CD4-positive, alpha-beta T cell treated with Interleukin-17A for 1 hour (primary cell): ENCODE measurements around the gene MSL3.
A peak's percentile ranks its signal among the peaks of the same experiment; 100 is the strongest.

ENCODE experiments used
- DNase-seq: peaks from one replicate; pipeline ENCODE4 v3.0.0-alpha.2; 2020

MSL3 gene, protein sequence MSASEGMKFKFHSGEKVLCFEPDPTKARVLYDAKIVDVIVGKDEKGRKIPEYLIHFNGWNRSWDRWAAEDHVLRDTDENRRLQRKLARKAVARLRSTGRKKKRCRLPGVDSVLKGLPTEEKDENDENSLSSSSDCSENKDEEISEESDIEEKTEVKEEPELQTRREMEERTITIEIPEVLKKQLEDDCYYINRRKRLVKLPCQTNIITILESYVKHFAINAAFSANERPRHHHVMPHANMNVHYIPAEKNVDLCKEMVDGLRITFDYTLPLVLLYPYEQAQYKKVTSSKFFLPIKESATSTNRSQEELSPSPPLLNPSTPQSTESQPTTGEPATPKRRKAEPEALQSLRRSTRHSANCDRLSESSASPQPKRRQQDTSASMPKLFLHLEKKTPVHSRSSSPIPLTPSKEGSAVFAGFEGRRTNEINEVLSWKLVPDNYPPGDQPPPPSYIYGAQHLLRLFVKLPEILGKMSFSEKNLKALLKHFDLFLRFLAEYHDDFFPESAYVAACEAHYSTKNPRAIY

GRCh38 chrX:11757719-11758399, at the start of gene MSL3:
Gene MSL3, plus strand, starts transcription at chrX:11758237. Its CDS starts 27 bp downstream, at chrX:11758264.
- no peak for DNase-seq

DNA sequence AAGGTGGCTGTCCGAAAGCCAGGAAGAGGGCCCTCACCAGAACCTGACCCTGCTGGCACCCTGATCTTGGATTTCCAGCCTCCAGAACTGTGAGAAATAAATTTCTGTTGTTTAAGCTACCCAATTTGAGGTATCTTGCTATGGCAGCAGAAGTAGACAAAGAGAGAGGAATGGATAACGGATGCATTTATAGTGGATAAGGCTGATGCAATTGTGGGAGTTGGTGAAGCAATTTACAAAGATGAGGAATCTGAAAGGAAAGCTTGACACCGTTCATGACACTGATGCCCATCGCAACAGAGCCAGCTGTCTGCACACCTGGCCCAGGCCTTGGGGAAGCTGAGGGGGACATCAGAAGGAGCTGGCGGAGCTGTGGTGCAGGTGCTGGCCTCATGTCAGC, 35.7 kb upstream of the MSL3 start:
- DNase-seq: no peak

- DNase-seq: peak; percentile 31
These were observed 33.7 kb upstream of the MSL3 start for GRCh38 chrX:11724122-11725017.

DNA sequence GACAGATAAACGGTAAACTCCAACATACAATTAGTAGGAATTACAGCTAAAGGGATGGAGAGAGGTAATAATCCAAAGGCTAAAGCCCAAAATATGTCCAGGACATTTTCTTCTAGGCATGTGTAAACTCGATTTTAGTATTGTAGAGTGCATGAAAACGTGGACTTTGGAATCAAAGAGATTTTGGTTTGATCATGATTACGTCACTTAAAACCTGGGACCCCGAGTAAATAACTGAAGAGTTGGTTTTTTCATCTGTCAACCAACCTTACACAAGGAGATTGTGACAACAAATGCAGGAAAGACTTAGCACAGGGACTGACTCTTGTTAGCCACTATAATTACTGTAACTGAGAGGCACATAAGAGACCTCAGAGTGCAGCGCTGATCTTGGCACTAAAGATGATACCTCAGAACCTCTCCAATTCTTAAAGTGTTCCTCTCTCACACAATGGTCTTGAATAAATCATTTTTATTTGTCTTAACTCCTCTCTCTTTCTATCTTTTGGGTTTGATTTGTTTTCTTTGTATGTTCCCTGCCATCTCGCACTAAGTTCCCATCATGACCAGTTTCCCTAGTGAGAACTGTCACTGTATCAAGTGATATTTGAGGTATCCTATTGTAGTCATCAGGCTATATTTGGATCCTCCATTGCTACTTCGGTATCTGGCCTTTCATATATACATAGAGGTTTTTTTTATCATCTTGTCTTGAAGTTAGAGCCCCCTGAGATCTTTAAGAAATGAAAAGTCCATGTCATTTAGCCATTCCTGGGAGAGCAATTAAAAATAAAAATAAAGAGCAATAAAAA, 32.2 kb upstream of the MSL3 start:
- no peak for DNase-seq

- DNase-seq: no peak
These were observed 29.5 kb upstream of the MSL3 start for GRCh38 chrX:11728556-11728955.

GRCh38 chrX:11733614-11734013, 24.4 kb upstream of the MSL3 start:
- DNase-seq: no peak

GRCh38 chrX:11739776-11740175, 18.3 kb upstream of the MSL3 start:
- no peak for DNase-seq

DNA sequence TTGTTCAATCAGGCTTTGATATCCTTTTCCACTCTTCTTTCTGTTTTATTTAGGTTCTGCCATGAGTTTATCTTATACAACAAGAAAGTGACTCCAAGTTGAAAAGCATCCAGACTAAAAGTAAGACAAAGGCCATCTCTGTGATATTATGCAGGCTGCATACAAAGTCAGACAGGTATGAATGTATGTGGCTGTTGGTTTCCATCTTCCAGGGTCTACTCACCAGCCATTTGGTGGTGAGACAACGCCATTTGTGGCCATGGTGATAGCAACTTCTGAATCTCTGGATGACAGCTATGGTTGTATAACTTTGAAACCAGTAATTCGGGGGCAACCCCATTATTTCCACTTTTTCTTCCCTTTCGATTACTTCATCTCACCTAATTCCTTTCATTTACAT, 17.2 kb upstream of the MSL3 start:
- no peak for DNase-seq

DNA sequence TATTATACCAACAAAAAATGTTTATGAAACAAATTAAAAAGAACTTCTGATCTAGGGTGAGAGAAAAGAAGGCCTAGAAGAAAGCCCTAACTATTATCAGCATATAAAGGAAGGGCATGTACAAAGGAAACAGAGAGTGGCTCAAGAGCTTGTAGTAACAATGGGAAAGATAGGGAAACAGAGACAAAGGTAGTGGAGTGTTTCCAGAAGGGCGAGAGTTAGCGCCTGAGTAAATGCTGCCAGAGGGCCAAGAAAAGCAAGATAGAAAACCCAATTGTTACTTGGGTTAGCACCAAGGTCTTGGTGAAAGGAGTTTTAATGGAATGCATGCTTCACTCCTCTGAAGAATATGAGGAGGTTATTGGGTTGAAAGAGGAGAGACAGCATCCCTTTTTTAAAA, 16.5 kb upstream of the MSL3 start:
- no peak for DNase-seq

DNA sequence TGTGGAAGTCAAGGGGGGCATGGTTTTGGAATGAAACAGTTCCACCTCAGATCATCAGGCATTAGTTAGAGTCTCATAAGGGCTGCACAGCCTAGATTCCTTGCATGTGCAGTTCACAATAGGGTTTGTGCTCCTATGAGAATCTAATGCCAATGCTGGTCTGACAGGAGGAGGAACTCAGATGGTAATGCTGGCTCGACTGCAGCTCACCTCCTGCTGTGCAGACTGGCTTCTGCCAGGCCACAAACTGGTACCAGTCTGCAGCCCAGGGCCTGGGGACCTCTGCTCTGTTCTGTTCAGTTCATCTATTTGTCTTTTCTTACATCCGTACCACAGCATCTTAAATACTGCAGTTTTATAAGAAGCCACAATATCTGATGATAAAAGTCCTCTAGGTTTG, 12.2 kb upstream of the MSL3 start:
- no peak for DNase-seq

DNA sequence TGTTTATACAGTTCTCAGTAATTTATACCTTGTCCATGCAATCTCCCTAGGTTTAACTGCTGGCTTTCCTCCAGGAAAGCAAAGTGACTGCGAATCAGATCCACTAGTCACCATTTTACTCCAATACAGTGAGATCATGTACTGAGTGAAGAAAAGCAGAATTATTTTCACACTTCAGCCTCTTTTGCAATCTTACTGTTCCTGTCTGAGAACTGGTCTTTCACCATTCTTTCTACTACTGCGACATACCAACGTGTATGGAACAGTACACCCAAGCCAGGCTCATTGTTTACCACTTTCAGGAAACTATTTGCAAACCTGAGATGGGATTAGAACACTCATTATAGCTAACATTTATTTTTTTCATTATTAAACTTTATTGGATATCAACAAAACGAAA, 8.0 kb upstream of the MSL3 start:
- DNase-seq: no peak

DNA sequence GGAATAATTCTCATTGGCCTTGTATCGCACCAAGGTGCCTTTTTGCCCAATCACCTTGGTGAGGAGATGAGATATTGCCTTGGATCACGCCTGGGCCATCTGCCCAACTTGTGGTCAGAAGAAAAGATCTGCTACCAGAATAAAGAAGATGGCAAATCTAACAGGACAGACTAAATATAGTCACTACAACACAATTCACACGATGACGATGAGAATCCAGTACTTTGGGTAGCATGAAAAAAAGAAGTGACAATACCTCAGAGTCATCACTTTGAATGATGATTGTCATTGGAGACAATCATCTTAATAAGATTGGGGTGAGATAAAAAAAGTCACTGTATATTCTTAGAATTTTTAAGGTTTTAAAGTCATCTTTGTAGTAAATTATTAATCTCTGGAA, 7.3 kb upstream of the MSL3 start:
- DNase-seq: no peak

DNA sequence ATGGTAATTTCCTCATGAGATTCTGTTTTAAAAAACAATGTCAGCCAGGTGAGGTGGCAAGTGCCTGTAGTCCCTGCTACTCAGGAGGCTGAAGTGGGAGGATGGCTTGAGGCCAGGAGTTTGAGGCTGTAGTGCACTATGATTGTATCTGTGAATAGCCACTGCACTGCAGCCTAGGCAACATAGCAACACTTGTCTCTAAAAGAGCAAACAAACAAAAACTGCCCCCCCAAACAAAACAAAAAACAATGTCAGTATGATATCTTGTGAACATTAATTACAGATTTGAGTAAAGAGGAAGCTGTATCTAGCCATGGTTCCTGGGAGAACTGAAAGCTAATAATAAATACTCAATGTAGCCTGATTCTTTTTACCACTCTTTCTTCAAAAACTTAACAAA, 6.8 kb upstream of the MSL3 start:
- no peak for DNase-seq

DNA sequence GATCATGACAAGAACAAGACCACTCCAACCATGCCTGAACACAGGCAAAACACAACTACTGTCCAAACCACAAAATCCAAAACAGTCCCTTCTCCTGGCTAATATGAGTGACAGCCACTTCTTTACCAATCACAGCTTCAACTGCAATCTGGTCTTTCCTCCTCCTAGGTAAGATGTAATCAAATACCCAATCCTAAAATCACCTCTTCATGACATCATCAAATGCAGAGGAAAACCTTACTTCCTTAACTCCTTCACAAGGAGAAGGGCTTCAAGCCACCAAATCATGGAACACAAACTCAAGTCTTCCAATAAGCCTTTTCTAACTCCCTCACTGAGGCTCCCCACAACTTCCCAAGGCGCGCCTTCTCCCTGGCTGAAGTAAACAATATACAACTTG, 4.4 kb upstream of the MSL3 start:
- DNase-seq: no peak

GRCh38 chrX:11754958-11755645, 2.9 kb upstream of the MSL3 start:
- no peak for DNase-seq

DNA sequence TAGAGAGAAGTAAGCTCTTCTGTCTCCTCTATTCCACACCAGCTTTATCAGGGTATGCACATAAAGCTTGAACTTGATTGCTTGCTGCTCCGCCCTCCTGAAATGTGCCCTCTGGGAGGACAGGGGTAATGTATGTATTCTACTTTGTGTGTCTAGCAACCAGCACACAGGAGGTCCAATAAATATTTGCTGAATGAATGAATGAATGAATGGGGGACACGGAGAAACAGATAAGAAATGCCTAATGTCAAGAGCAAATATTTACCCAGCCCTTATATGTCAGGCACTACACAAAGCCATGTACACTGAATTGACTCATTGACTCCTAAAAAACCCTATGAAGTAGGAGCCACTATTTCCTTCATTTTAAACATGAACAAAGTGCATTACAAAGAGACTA, 2.3 kb upstream of the MSL3 start:
- DNase-seq: no peak

- DNase-seq: no peak
These were observed 1.4 kb upstream of the MSL3 start for GRCh38 chrX:11756354-11757318.

GRCh38 chrX:11757397-11757718, 679 bp upstream of the MSL3 start:
- DNase-seq: no peak

GRCh38 chrX:11758400-11759171, 549 bp downstream of the MSL3 start:
- DNase-seq: peak; percentile 92

GRCh38 chrX:11759172-11759460, 1.1 kb downstream of the MSL3 start:
- DNase-seq: no peak
